ENCODE measurements around the gene CLCN6. TPM values are rescaled to one million over a fixed set of nuclear protein-coding genes. Genes with fewer than 3 reads are reported as not detected.

Gene CLCN6
- total RNA-seq, 1 experiment from 2014 or later = 13.7 TPM

- TF ChIP-seq SP1 (IDR thresholded peaks at IDR 0.05; ENCODE audit: low read depth) (no peak), RAD21 (IDR thresholded peaks at IDR 0.05; ENCODE audit: low read depth) (no peak), SRF (IDR thresholded peaks at IDR 0.05; ENCODE audit: low read depth) (no peak), POLR2A (IDR thresholded peaks at IDR 0.05; ENCODE audit: borderline replicate concordance, extremely low read depth, insufficient read depth, insufficient read length) (no peak), EZH2 (IDR thresholded peaks at IDR 0.05) (no peak), CBX3 (IDR thresholded peaks at IDR 0.05; ENCODE audit: low read depth) (no peak)
- TF ChIP-seq, protein P1, sequence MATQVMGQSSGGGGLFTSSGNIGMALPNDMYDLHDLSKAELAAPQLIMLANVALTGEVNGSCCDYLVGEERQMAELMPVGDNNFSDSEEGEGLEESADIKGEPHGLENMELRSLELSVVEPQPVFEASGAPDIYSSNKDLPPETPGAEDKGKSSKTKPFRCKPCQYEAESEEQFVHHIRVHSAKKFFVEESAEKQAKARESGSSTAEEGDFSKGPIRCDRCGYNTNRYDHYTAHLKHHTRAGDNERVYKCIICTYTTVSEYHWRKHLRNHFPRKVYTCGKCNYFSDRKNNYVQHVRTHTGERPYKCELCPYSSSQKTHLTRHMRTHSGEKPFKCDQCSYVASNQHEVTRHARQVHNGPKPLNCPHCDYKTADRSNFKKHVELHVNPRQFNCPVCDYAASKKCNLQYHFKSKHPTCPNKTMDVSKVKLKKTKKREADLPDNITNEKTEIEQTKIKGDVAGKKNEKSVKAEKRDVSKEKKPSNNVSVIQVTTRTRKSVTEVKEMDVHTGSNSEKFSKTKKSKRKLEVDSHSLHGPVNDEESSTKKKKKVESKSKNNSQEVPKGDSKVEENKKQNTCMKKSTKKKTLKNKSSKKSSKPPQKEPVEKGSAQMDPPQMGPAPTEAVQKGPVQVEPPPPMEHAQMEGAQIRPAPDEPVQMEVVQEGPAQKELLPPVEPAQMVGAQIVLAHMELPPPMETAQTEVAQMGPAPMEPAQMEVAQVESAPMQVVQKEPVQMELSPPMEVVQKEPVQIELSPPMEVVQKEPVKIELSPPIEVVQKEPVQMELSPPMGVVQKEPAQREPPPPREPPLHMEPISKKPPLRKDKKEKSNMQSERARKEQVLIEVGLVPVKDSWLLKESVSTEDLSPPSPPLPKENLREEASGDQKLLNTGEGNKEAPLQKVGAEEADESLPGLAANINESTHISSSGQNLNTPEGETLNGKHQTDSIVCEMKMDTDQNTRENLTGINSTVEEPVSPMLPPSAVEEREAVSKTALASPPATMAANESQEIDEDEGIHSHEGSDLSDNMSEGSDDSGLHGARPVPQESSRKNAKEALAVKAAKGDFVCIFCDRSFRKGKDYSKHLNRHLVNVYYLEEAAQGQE (IDR thresholded peaks at IDR 0.05; ENCODE audit: low read depth) = no peak
Observed at GRCh38 chr1:11825131-11825530, 19.1 kb downstream of the CLCN6 start (continued).

GRCh38 chr1:11826946-11827345, 21.0 kb downstream of the CLCN6 start:
- H3K9me3 ChIP-seq (ENCODE audit: control insufficient read depth in 1 of 2, insufficient read depth in 1 of 2, low read depth in 1 of 2, low read length in 2 of 2) = no peaks in the 10 kb centered on the region
- no peak overlapping the region for H3K27ac ChIP-seq (ENCODE audit: low read depth, low read length)
- H3K4me3 ChIP-seq (replicated peaks in 1 of 2; ENCODE audit: low read depth in 1 of 2, low read length in 2 of 2) = no peak overlapping the region
- TF ChIP-seq POLR2A (IDR thresholded peaks at IDR 0.05; ENCODE audit: borderline replicate concordance, extremely low read depth, insufficient read depth, insufficient read length) (no peak), CEBPB (IDR thresholded peaks at IDR 0.05; ENCODE audit: low read depth) (no peak), MAX (IDR thresholded peaks at IDR 0.05) (no peak), SRF (IDR thresholded peaks at IDR 0.05; ENCODE audit: low read depth) (no peak), FOSL1 (IDR thresholded peaks at IDR 0.05; ENCODE audit: low read depth) (no peak), CBX3 (IDR thresholded peaks at IDR 0.05; ENCODE audit: low read depth) (no peak), SP1 (IDR thresholded peaks at IDR 0.05; ENCODE audit: low read depth) (no peak), CTCF (IDR thresholded peaks at IDR 0.05 in 2 of 3, conservative IDR thresholded peaks at IDR 0.05 in 1 of 3; ENCODE audit: borderline replicate concordance in 1 of 3, insufficient read depth in 1 of 3, low read depth in 2 of 3, low read length in 2 of 3) (no peak), ZFX (IDR thresholded peaks at IDR 0.05) (no peak), ATF3 (IDR thresholded peaks at IDR 0.05) (no peak), ELF1 (IDR thresholded peaks at IDR 0.05; ENCODE audit: borderline replicate concordance, low read depth) (no peak)
- ChIA-PET RAD21 (ENCODE audit: low non-redundant PET in 1 of 2, low total read pairs in 2 of 2, uncharacterized antibody in 2 of 2, unreplicated experiment in 2 of 2) (no interaction called here), POLR2A (interaction anchor here (1.7 kb wide), 1 partner anchor 81 kb away, joined by 5 read pairs; no protein-coding TSS in a partner anchor), CTCF (no interaction called here)
- no peaks in the 10 kb centered on the region for H3K79me2 ChIP-seq (ENCODE audit: insufficient read depth, low read length)
- ATAC-seq (no peak), DNase-seq (ENCODE audit: low read depth, low spot score) (no peak)
- H4K20me1 ChIP-seq (ENCODE audit: insufficient read depth) = no peaks in the 10 kb centered on the region
- no peaks in the 10 kb centered on the region for H3K9me2 ChIP-seq (ENCODE audit: insufficient read depth)
- no peaks in the 10 kb centered on the region for H3K27me3 ChIP-seq (ENCODE audit: insufficient read depth, low read length)
- intact Hi-C loops (cut with micrococcal nuclease) = no loop called here
- BruUV-seq (replicated peaks) = no TSS peak
- H3K4me2 ChIP-seq (ENCODE audit: low read length) = no peak overlapping the region
- peaks cover 5 to 11% of the 10 kb centered on the region in 2 experiments; a peak in 2 of 4 replicates for H3K36me3 ChIP-seq (ENCODE audit: control insufficient read depth in 1 of 2, insufficient read depth in 2 of 2, low read length in 2 of 2)
- peaks cover 4 to 5% of the 10 kb centered on the region in 2 experiments for H3K4me1 ChIP-seq (ENCODE audit: control insufficient read depth in 1 of 2, insufficient read depth in 2 of 2, low read length in 2 of 2)
- H3K9ac ChIP-seq (ENCODE audit: low read length) = no peak overlapping the region
- no peak overlapping the region for H2AFZ ChIP-seq (ENCODE audit: low read depth, low read length, poor library complexity, severe bottlenecking)

Measured in HCT116 (cell line).